HEK293 (cell line): ENCODE data around the gene SLC22A8.
A peak's percentile ranks its signal among the peaks of the same experiment; 100 is the strongest.
"Not testable (repeated sequence)": the region's sequence is repeated elsewhere in the genome, so short reads cannot be mapped to it uniquely, and the experiment has no call there.

ENCODE experiments used
- CTCF ChIA-PET: fragments of 350-600 bp; formaldehyde crosslinking; extraction: SDS; loops from one replicate; lab custom pipeline; 2021; ENCODE audit warnings: antibody characterized with exemption; lab: Yijun Ruan, JAX
- POLR2A ChIA-PET: fragments of 300-600 bp; formaldehyde crosslinking; extraction: SDS; loops from one replicate; lab custom pipeline; 2020; ENCODE audit warnings: antibody characterized with exemption, inconsistent platforms; lab: Yijun Ruan, JAX
- H3K27ac ChIP-seq: fragments of 200-500 bp; sonication (Bioruptor generic); 2 replicates; pipeline ENCODE4 v1.5.1; 2014; ENCODE audit warnings: low read depth, low read length, control low read depth, inconsistent platforms; ENCODE audit errors: extremely low read depth
- H3K36me3 ChIP-seq, 2 experiments: fragments of 200-500 bp in 1 of 2; sonication (Bioruptor generic) in 1 of 2; 1 replicate in 1 of 2; 2 replicates in 1 of 2; pipeline ENCODE4 v1.5.1; 2014 to 2017; ENCODE audit warnings: inconsistent platforms in 2 of 2, low read length in 2 of 2; ENCODE audit not compliant: control insufficient read depth in 2 of 2, insufficient read depth in 1 of 2
- H3K4me1 ChIP-seq: fragments of 200-500 bp; sonication (Bioruptor generic); 2 replicates; pipeline ENCODE4 v1.5.1; 2014; ENCODE audit warnings: mild to moderate bottlenecking, low read length, inconsistent platforms; ENCODE audit not compliant: control insufficient read depth, insufficient read depth
- H3K4me3 ChIP-seq: 2 replicates; pipeline ENCODE4 v1.5.1; 2011; ENCODE audit warnings: low read depth, mild to moderate bottlenecking, control low read depth, low read length, moderate library complexity
- H3K9me3 ChIP-seq: fragments of 200-500 bp; sonication (Bioruptor generic); 2 replicates; pipeline ENCODE4 v1.5.1; 2014; ENCODE audit warnings: low read depth, low read length, inconsistent platforms; ENCODE audit not compliant: control insufficient read depth, insufficient read depth
- KLF9 ChIP-seq: fragments of 450-650 bp; formaldehyde crosslinking; IDR thresholded peaks from 2 replicates; pipeline ENCODE4 v1.5.1; 2016; ENCODE audit warnings: missing biosample characterization, missing genetic modification characterization, low read depth
- ZBTB26 ChIP-seq: fragments of 450-650 bp; formaldehyde crosslinking; optimal IDR thresholded peaks from 2 replicates; pipeline ENCODE3; 2016; ENCODE audit warnings: missing biosample characterization, mild to moderate bottlenecking, missing genetic modification characterization
- ZEB2 ChIP-seq: fragments of 450-650 bp; formaldehyde crosslinking; IDR thresholded peaks from 2 replicates; pipeline ENCODE4 v1.5.1; 2016; ENCODE audit warnings: missing biosample characterization, missing genetic modification characterization
- ZNF138 ChIP-seq: fragments of 450-650 bp; formaldehyde crosslinking; IDR thresholded peaks from 2 replicates; pipeline ENCODE4 v1.5.1; 2016; ENCODE audit warnings: missing biosample characterization, missing genetic modification characterization, borderline replicate concordance
- ZNF146 ChIP-seq: fragments of 450-650 bp; formaldehyde crosslinking; IDR thresholded peaks from 2 replicates; pipeline ENCODE4 v1.5.1; 2016; ENCODE audit warnings: missing biosample characterization, missing genetic modification characterization
- ZNF335 ChIP-seq: fragments of 450-650 bp; formaldehyde crosslinking; conservative IDR thresholded peaks from 2 replicates; pipeline ENCODE4 v1.5.1; 2016; ENCODE audit warnings: missing biosample characterization, missing genetic modification characterization
- ZNF354C ChIP-seq: fragments of 450-650 bp; formaldehyde crosslinking; IDR thresholded peaks from 2 replicates; pipeline ENCODE4 v1.5.1; 2016; ENCODE audit warnings: missing biosample characterization, missing genetic modification characterization, low read depth, borderline replicate concordance
- ZNF404 ChIP-seq: fragments of 450-650 bp; formaldehyde crosslinking; IDR thresholded peaks from 2 replicates; pipeline ENCODE4 v1.5.1; 2017; ENCODE audit warnings: missing biosample characterization, missing genetic modification characterization
- ZNF416 ChIP-seq: fragments of 450-650 bp; formaldehyde crosslinking; IDR thresholded peaks from 2 replicates; pipeline ENCODE4 v1.5.1; 2016; ENCODE audit warnings: missing biosample characterization, missing genetic modification characterization
- ZNF433 ChIP-seq: fragments of 450-650 bp; formaldehyde crosslinking; IDR thresholded peaks from 2 replicates; pipeline ENCODE4 v1.5.1; 2016; ENCODE audit warnings: missing biosample characterization, missing genetic modification characterization, low read depth
- ZNF670 ChIP-seq: fragments of 450-650 bp; formaldehyde crosslinking; IDR thresholded peaks from 2 replicates; pipeline ENCODE4 v1.5.1; 2016; ENCODE audit warnings: missing biosample characterization, missing genetic modification characterization, low read depth
- TF ChIP-seq, protein P1 (sequence below): fragments of 450-650 bp; formaldehyde crosslinking; IDR thresholded peaks from 2 replicates; pipeline ENCODE4 v1.5.1; 2017; ENCODE audit warnings: missing biosample characterization, missing genetic modification characterization
- TF ChIP-seq, protein P2 (sequence below): fragments of 450-650 bp; formaldehyde crosslinking; IDR thresholded peaks from 2 replicates; pipeline ENCODE4 v1.5.1; 2016; ENCODE audit warnings: missing biosample characterization, missing genetic modification characterization

The SLC22A8 gene, protein sequence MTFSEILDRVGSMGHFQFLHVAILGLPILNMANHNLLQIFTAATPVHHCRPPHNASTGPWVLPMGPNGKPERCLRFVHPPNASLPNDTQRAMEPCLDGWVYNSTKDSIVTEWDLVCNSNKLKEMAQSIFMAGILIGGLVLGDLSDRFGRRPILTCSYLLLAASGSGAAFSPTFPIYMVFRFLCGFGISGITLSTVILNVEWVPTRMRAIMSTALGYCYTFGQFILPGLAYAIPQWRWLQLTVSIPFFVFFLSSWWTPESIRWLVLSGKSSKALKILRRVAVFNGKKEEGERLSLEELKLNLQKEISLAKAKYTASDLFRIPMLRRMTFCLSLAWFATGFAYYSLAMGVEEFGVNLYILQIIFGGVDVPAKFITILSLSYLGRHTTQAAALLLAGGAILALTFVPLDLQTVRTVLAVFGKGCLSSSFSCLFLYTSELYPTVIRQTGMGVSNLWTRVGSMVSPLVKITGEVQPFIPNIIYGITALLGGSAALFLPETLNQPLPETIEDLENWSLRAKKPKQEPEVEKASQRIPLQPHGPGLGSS

GRCh38 chr11:63015521-63016215 lies at the start of gene SLC22A8:
Gene SLC22A8, minus strand, starts transcription at chr11:63015841. Its CDS starts 883 bp downstream, at chr11:63014958.
- no peaks in the 10 kb centered on the region; the same call in 1 of the 2 replicates for H3K4me1 ChIP-seq
- H3K27ac ChIP-seq, result no peak within 1 kb of the TSS
- H3K9me3 ChIP-seq, result no peaks in the 10 kb centered on the region
- no peak within 1 kb of the TSS for H3K4me3 ChIP-seq
- H3K36me3 ChIP-seq, result no peaks in the 10 kb centered on the region
- ChIA-PET CTCF (interaction anchor here (2.2 to 3.7 kb wide), 2 partner anchors 7 to 110 kb away, joined by 17 to 18 read pairs; no protein-coding TSS in a partner anchor), POLR2A (no interaction called here)
- TF ChIP-seq ZNF138 (tag by site-specific recombination), result no peak
- TF ChIP-seq ZEB2 (tag by site-specific recombination), result no peak
- TF ChIP-seq ZNF670 (tag by site-specific recombination), result no peak
- no peak for TF ChIP-seq ZNF354C (tag by site-specific recombination)

DNA sequence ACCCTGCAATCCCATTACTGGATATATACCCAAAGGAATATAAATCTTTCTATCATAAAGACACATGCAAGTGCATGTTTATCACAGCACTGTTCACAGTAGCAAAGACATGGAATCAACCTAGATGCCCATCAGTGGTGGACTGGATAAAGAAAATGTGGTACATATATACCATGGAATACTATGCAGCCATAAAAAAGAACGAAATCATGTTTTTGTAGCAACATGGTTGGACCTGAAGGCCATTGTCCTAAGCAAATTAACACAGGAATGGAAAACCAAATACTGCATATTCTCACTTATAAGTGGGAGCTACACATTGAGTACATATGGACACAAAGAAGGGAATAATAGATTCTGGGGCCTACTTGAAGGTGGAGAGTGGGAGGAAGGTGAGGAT lies 30.6 kb upstream of the SLC22A8 start:
- not testable (repeated sequence) for H3K9me3 ChIP-seq
- TF ChIP-seq ZNF146 (tag by site-specific recombination), result peak; percentile 59; the same call in 1 of the 2 replicates
- TF ChIP-seq, all 188 proteins: peak for 1; not testable (repeated sequence) for 187
- H3K27ac ChIP-seq, H3K36me3 ChIP-seq, POLR2A ChIA-PET, H3K4me3 ChIP-seq, H3K4me1 ChIP-seq: not testable (repeated sequence)
- CTCF ChIA-PET, result interaction anchor here (1.4 kb wide), 1 partner anchor 11 kb away, joined by 4 read pairs; no protein-coding TSS in a partner anchor

- no peaks in the 10 kb centered on the region for H3K9me3 ChIP-seq
- H3K4me1 ChIP-seq, result no peaks in the 10 kb centered on the region
- POLR2A ChIA-PET, result no interaction called here
- no peak overlapping the region for H3K27ac ChIP-seq
- H3K4me3 ChIP-seq, result no peak overlapping the region
- CTCF ChIA-PET, result interaction anchor here (0.6 to 1.4 kb wide), 3 partner anchors 79 to 226 kb away, joined by 3 to 4 read pairs (median 4); no protein-coding TSS in a partner anchor
- H3K36me3 ChIP-seq, result no peaks in the 10 kb centered on the region
- TF ChIP-seq ZNF433 (tag by site-specific recombination) (no peak), ZBTB26 (tag by site-specific recombination) (no peak), KLF9 (tag by site-specific recombination) (no peak), ZNF404 (tag by site-specific recombination) (no peak), ZNF416 (tag by site-specific recombination) (no peak), ZNF335 (tag by site-specific recombination) (no peak)
- TF ChIP-seq, protein P1, sequence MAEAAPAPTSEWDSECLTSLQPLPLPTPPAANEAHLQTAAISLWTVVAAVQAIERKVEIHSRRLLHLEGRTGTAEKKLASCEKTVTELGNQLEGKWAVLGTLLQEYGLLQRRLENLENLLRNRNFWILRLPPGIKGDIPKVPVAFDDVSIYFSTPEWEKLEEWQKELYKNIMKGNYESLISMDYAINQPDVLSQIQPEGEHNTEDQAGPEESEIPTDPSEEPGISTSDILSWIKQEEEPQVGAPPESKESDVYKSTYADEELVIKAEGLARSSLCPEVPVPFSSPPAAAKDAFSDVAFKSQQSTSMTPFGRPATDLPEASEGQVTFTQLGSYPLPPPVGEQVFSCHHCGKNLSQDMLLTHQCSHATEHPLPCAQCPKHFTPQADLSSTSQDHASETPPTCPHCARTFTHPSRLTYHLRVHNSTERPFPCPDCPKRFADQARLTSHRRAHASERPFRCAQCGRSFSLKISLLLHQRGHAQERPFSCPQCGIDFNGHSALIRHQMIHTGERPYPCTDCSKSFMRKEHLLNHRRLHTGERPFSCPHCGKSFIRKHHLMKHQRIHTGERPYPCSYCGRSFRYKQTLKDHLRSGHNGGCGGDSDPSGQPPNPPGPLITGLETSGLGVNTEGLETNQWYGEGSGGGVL (tag by site-specific recombination), result no peak
- TF ChIP-seq, protein P2, sequence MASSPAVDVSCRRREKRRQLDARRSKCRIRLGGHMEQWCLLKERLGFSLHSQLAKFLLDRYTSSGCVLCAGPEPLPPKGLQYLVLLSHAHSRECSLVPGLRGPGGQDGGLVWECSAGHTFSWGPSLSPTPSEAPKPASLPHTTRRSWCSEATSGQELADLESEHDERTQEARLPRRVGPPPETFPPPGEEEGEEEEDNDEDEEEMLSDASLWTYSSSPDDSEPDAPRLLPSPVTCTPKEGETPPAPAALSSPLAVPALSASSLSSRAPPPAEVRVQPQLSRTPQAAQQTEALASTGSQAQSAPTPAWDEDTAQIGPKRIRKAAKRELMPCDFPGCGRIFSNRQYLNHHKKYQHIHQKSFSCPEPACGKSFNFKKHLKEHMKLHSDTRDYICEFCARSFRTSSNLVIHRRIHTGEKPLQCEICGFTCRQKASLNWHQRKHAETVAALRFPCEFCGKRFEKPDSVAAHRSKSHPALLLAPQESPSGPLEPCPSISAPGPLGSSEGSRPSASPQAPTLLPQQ, result no peak
Measured at GRCh38 chr11:63042596-63042995, 27.0 kb upstream of the SLC22A8 start.
